B cell (primary cell): ENCODE data around the gene SLC2A13. TPM values are rescaled to one million over a fixed set of nuclear protein-coding genes. Genes with fewer than 3 reads are reported as not detected.

Experiments
- ATAC-seq: fragments of 200-7000 bp; cut with Tn5 transposase; one replicate; pipeline ENCODE4 v1.10.0; 2021; ENCODE audit warnings: low read depth, mild to moderate bottlenecking, moderate number of reproducible peaks, moderate library complexity
- CTCF ChIA-PET: fragments of 350-600 bp; sonication (Branson Sonifier 250); formaldehyde crosslinking; loops from one replicate; lab custom pipeline; 2021; ENCODE audit warnings: antibody characterized with exemption, inconsistent platforms; lab: Charles Lee
- POLR2A ChIA-PET: fragments of 350-600 bp; sonication (Branson Sonifier 250); formaldehyde crosslinking; loops from one replicate; lab custom pipeline; 2021; ENCODE audit warnings: antibody characterized with exemption; lab: Charles Lee
- DNase-seq: peaks from one replicate; pipeline ENCODE4 v3.0.0; 2013
- H2AFZ ChIP-seq: 2 replicates; pipeline ENCODE4 v1.6.1; 2012; ENCODE audit warnings: mild to moderate bottlenecking, low read depth, low read length; ENCODE audit not compliant: insufficient read depth, poor library complexity, severe bottlenecking
- H3K27ac ChIP-seq, 2 donors: 1 replicate in 1 of 2; 2 replicates in 1 of 2; pipeline ENCODE4 v1.5.1; 2012 to 2013; ENCODE audit warnings: low read length in 2 of 2, mild to moderate bottlenecking in 2 of 2, moderate library complexity in 1 of 2
- H3K27me3 ChIP-seq, 4 experiments: fragments of 200-600 bp in 1 of 4; sonication (generic) in 1 of 4; replicated peaks in 1 of 4; 1 replicate in 2 of 4; 2 replicates in 2 of 4; pipeline versions ENCODE4 v1.6.1 to v1.7.0; 2013 to 2016; ENCODE audit warnings: low read length in 3 of 4, mild to moderate bottlenecking in 2 of 4, mixed read lengths in 1 of 4, moderate library complexity in 1 of 4; ENCODE audit not compliant: insufficient read depth in 4 of 4, control insufficient read depth in 3 of 4; ENCODE audit errors: control extremely low read depth in 1 of 4
- H3K36me3 ChIP-seq, 2 experiments: replicated peaks in 1 of 2; 1 replicate in 1 of 2; 2 replicates in 1 of 2; pipeline versions ENCODE4 v1.6.1 to v1.7.1; 2013; ENCODE audit warnings: low read length in 1 of 2; ENCODE audit not compliant: insufficient read depth in 2 of 2, control insufficient read depth in 1 of 2; ENCODE audit errors: control extremely low read depth in 1 of 2, extremely low read depth in 1 of 2
- H3K4me1 ChIP-seq, 2 donors: fragments of 200-600 bp in 1 of 2; sonication (generic) in 1 of 2; 1 replicate in 1 of 2; 2 replicates in 1 of 2; pipeline versions ENCODE4 v1.5.1 to v1.6.1; 2013 to 2017; ENCODE audit warnings: low read length in 2 of 2; ENCODE audit not compliant: control insufficient read depth in 2 of 2, insufficient read depth in 2 of 2
- H3K4me2 ChIP-seq: replicated peaks from 2 replicates; pipeline ENCODE3; 2012; ENCODE audit warnings: mild to moderate bottlenecking, low read depth, low read length; ENCODE audit not compliant: poor library complexity, severe bottlenecking
- H3K4me3 ChIP-seq, 5 experiments: fragments of 200-600 bp in 1 of 5; sonication (generic) in 1 of 5; 1 replicate in 3 of 5; 2 replicates in 2 of 5; pipeline versions ENCODE4 v1.5.1 to v1.7.0; 2011 to 2016; ENCODE audit warnings: low read length in 4 of 5, mild to moderate bottlenecking in 4 of 5, low read depth in 2 of 5, control low read depth in 1 of 5, moderate library complexity in 1 of 5; ENCODE audit not compliant: insufficient read depth in 1 of 5; ENCODE audit errors: control extremely low read depth in 1 of 5, extremely low read depth in 1 of 5
- H3K79me2 ChIP-seq: fragments of 200-600 bp; sonication (generic); one replicate; pipeline ENCODE4 v1.6.0; 2016; ENCODE audit warnings: low read length; ENCODE audit not compliant: control insufficient read depth, insufficient read depth
- H3K9ac ChIP-seq: fragments of 200-600 bp; sonication (generic); 2 replicates; pipeline ENCODE4 v1.6.1; 2017; ENCODE audit warnings: mild to moderate bottlenecking, low read length, moderate library complexity
- H3K9me3 ChIP-seq, 3 donors: one replicate each; pipeline versions ENCODE4 v1.6.1 to v1.7.1; 2013; ENCODE audit warnings: low read length in 2 of 3; ENCODE audit not compliant: control insufficient read depth in 2 of 3, insufficient read depth in 1 of 3; ENCODE audit errors: control extremely low read depth in 1 of 3
- H4K20me1 ChIP-seq: 2 replicates; pipeline ENCODE4 v1.6.0; 2012; ENCODE audit warnings: mild to moderate bottlenecking, low read length; ENCODE audit not compliant: insufficient read depth, control insufficient read depth, poor library complexity, severe bottlenecking
- H3K27ac Mint-ChIP-seq: one replicate; pipeline ENCODE4 v1.8.0; 2021; ENCODE audit warnings: mixed read lengths
- H3K27me3 Mint-ChIP-seq: one replicate; pipeline ENCODE4 v1.8.0; 2021; ENCODE audit warnings: mixed read lengths
- H3K4me1 Mint-ChIP-seq: one replicate; pipeline ENCODE4 v1.8.0; 2021; ENCODE audit warnings: mixed read lengths
- H3K4me3 Mint-ChIP-seq: one replicate; pipeline ENCODE4 v1.8.0; 2021; ENCODE audit warnings: mixed read lengths
- H3K9me3 Mint-ChIP-seq: one replicate; pipeline ENCODE4 v1.8.0; 2022; ENCODE audit warnings: mixed read lengths; ENCODE audit not compliant: insufficient read depth
- EZH2 ChIP-seq: IDR thresholded peaks from 2 replicates; pipeline ENCODE4 v1.6.1; 2012; ENCODE audit warnings: borderline replicate concordance, low read depth, mild to moderate bottlenecking, moderate library complexity, low read length; ENCODE audit not compliant: insufficient read depth, poor library complexity, severe bottlenecking
- WGBS: methylation state at CpG from one replicate; pipeline ENCODE4 v1.1.5; 2013; ENCODE audit warnings: missing lambda C conversion rate; ENCODE audit not compliant: insufficient coverage; 5-methylcytosine and 5-hydroxymethylcytosine counted together
- intact Hi-C: fragments of 100-400 bp; cut with micrococcal nuclease; formaldehyde crosslinking; loops from one replicate; pipeline ENCODE4 v1.10.0; 2022
- polyA plus RNA-seq: library from polyadenylated mRNA; depleted of rRNA; stranded (reverse); fragments of >200 nt; gene quantifications from 2 replicates; pipeline ENCODE4 v1.2.3, GENCODE V29; 2012
- total RNA-seq, 2 donors: library from RNA; stranded (reverse); fragments of 120-200 nt in 1 of 2; gene quantifications; 1 replicate in 1 of 2; 2 replicates in 1 of 2; pipeline versions ENCODE4 v1.2.3 to v1.2.4, GENCODE V29; 2013 to 2022
- TF ChIP-seq, protein P1 (sequence below): fragments of 200-600 bp; IDR thresholded peaks from one replicate; pipeline ENCODE4 v1.8.0; 2022; ENCODE audit warnings: antibody characterized with exemption, mild to moderate bottlenecking

SLC2A13 gene
- total and polyA plus RNA-seq, 2 donors (not counting 1 experiment from before 2014, with no cell fraction given): 2.1 to 8.6 TPM

DNA sequence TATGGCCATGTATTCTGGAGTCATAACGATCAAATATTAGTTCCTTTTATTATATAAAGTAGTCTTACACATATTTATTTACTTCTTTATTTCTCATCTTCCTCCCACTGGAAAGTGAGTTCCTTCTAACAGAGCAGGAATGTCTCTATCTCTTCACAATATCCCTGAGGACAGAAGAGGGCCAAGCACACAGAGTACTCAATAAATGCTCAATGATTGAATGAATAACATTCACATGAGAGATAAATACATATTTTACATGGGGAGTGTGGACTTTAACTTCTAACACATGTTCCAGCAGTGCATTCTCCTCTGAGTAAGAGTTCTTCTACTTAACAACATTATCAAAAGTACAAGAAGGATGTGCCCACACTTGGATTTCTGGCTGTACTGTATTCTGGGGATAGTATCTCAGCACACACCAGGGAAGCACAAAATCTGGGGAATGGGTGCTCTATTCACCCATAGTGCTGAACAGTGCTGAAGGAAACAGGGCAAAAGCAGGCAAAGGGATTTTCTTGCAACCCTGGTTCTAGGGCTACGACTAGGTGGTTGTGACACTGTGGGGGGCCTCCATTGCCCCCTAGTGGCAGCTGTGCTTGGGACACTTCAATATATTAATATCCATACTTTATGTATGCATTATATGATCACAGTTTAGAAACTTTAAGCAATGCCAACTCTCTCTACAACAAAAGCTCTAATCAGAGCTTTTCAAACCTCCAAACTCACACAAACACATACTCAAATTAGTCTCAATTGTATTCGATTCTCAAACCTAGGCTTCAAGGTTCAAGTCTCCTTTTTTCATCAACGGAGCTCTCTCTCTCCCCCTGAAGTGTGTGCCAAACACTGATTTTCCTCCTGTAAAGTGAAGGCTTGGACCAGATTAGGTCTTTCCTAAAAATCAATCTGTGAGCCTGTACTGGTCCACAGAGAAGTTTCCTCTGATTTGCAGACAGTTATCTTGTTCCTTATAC lies 115.5 kb downstream of the SLC2A13 start:
- H3K27ac Mint-ChIP-seq: no peak overlapping the region
- H3K27me3 ChIP-seq: no peaks in the 10 kb centered on the region
- WGBS: no CpG with 5 or more reads among the region's 4 CpGs

More for the DNA sequence above, 115.5 kb downstream of the SLC2A13 start:
- H4K20me1 ChIP-seq: no peaks in the 10 kb centered on the region
- H3K27ac ChIP-seq: no peak overlapping the region
- H3K9ac ChIP-seq: no peak overlapping the region
- no peaks in the 10 kb centered on the region for H3K9me3 ChIP-seq
- ATAC-seq (peak; percentile 73), DNase-seq (peak; percentile 62)
- intact Hi-C loops: loop anchor here (2.0 kb wide), 1 partner anchor 226 kb away; no protein-coding TSS in a partner anchor
- no peak overlapping the region for H3K4me2 ChIP-seq
- H3K4me1 Mint-ChIP-seq: peaks cover 8% of the 10 kb centered on the region
- H3K4me3 ChIP-seq: no peak overlapping the region
- H3K9me3 Mint-ChIP-seq: no peaks in the 10 kb centered on the region
- ChIA-PET CTCF (interaction anchor here (0.6 to 4.2 kb wide), 18 partner anchors 10 to 673 kb away, joined by 3 to 48 read pairs (median 4); partner anchors contain the start of gene SLC2A13), POLR2A (no interaction called here)
- peak overlapping the region; percentile 4 for H2AFZ ChIP-seq
- H3K27me3 Mint-ChIP-seq: no peaks in the 10 kb centered on the region
- H3K4me3 Mint-ChIP-seq: no peak overlapping the region
- H3K79me2 ChIP-seq: no peaks in the 10 kb centered on the region
- TF ChIP-seq, protein P1, sequence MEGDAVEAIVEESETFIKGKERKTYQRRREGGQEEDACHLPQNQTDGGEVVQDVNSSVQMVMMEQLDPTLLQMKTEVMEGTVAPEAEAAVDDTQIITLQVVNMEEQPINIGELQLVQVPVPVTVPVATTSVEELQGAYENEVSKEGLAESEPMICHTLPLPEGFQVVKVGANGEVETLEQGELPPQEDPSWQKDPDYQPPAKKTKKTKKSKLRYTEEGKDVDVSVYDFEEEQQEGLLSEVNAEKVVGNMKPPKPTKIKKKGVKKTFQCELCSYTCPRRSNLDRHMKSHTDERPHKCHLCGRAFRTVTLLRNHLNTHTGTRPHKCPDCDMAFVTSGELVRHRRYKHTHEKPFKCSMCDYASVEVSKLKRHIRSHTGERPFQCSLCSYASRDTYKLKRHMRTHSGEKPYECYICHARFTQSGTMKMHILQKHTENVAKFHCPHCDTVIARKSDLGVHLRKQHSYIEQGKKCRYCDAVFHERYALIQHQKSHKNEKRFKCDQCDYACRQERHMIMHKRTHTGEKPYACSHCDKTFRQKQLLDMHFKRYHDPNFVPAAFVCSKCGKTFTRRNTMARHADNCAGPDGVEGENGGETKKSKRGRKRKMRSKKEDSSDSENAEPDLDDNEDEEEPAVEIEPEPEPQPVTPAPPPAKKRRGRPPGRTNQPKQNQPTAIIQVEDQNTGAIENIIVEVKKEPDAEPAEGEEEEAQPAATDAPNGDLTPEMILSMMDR: peak; percentile 95
- no peak for TF ChIP-seq EZH2
- no peaks in the 10 kb centered on the region for H3K36me3 ChIP-seq
- no peaks in the 10 kb centered on the region for H3K4me1 ChIP-seq
